IMR-90 (cell line): Measurements from ENCODE around the gene SKIC3. TPM values are rescaled to one million over a fixed set of nuclear protein-coding genes. Genes with fewer than 3 reads are reported as not detected.

Experiments used
- ATAC-seq: fragments of 200-7000 bp; cut with Tn5 transposase; 2 replicates; pipeline ENCODE4 v1.9.1; 2020; ENCODE audit warnings: low read depth, mild to moderate bottlenecking, moderate library complexity
- BruUV-seq: library from RNA; stranded (reverse); fragments of 400-500 nt; replicated peaks from 2 replicates; lab custom pipeline; 2021; lab: Mats Ljungman, UMichigan
- CTCF ChIA-PET: fragments of 300-600 bp; formaldehyde crosslinking; extraction: SDS; loops from one replicate; lab custom pipeline; 2021; ENCODE audit warnings: antibody characterized with exemption; lab: Yijun Ruan, JAX
- POLR2A ChIA-PET: fragments of 300-600 bp; sonication (Branson Sonifier 250); formaldehyde crosslinking; loops from one replicate; lab custom pipeline; 2022; ENCODE audit warnings: antibody characterized with exemption; ENCODE audit not compliant: unreplicated experiment; lab: Charles Lee
- DNase-seq: peaks from one replicate; pipeline ENCODE4 v3.0.0; 2013
- H2AFZ ChIP-seq: replicated peaks from 2 replicates; pipeline ENCODE3; 2013; ENCODE audit warnings: low read length, mild to moderate bottlenecking; ENCODE audit not compliant: poor library complexity
- H2AK5ac ChIP-seq: 2 replicates; pipeline ENCODE4 v1.6.1; 2013; ENCODE audit warnings: low read depth, low read length, inconsistent platforms
- H2AK9ac ChIP-seq: replicated peaks from 2 replicates; pipeline ENCODE3; 2013; ENCODE audit warnings: mild to moderate bottlenecking, low read depth, low read length, moderate library complexity; ENCODE audit not compliant: poor library complexity
- H2BK120ac ChIP-seq: 2 replicates; pipeline ENCODE4 v1.6.1; 2013; ENCODE audit warnings: low read depth, low read length, inconsistent platforms
- H2BK15ac ChIP-seq: 3 replicates; pipeline ENCODE4 v1.6.1; 2013; ENCODE audit warnings: low read depth, low read length, inconsistent platforms
- H2BK20ac ChIP-seq: 2 replicates; pipeline ENCODE4 v1.6.1; 2013; ENCODE audit warnings: low read depth, mild to moderate bottlenecking, inconsistent platforms, low read length, moderate library complexity
- H2BK5ac ChIP-seq: 2 replicates; pipeline ENCODE4 v1.6.1; 2013; ENCODE audit warnings: mild to moderate bottlenecking, low read depth, low read length, inconsistent platforms; ENCODE audit not compliant: poor library complexity, severe bottlenecking
- H3K14ac ChIP-seq: replicated peaks from 2 replicates; pipeline ENCODE4 v1.6.1; 2013; ENCODE audit warnings: low read depth, low read length, inconsistent platforms
- H3K18ac ChIP-seq: 2 replicates; pipeline ENCODE4 v1.6.1; 2013; ENCODE audit warnings: low read depth, low read length, control low read depth
- H3K23ac ChIP-seq: 2 replicates; pipeline ENCODE4 v1.6.1; 2013; ENCODE audit warnings: low read depth, low read length, inconsistent platforms
- H3K27ac ChIP-seq: 2 replicates; pipeline ENCODE4 v1.5.1; 2013; ENCODE audit warnings: mild to moderate bottlenecking, control low read depth, low read length; ENCODE audit not compliant: insufficient read depth
- H3K27me3 ChIP-seq: 2 replicates; pipeline ENCODE4 v1.6.1; 2013; ENCODE audit warnings: low read length; ENCODE audit not compliant: control insufficient read depth, insufficient read depth
- H3K36me3 ChIP-seq: 2 replicates; pipeline ENCODE4 v1.6.1; 2013; ENCODE audit warnings: low read length, mixed read lengths; ENCODE audit not compliant: control insufficient read depth, insufficient read depth
- H3K4ac ChIP-seq: 2 replicates; pipeline ENCODE4 v1.6.1; 2013; ENCODE audit warnings: low read depth, low read length, inconsistent platforms
- H3K4me1 ChIP-seq: 2 replicates; pipeline ENCODE4 v1.6.1; 2013; ENCODE audit warnings: low read length, mixed read lengths; ENCODE audit not compliant: control insufficient read depth, insufficient read depth
- H3K4me2 ChIP-seq: 2 replicates; pipeline ENCODE4 v1.6.1; 2013; ENCODE audit warnings: low read depth, mild to moderate bottlenecking, control low read depth, low read length, moderate library complexity
- H3K4me3 ChIP-seq: 2 replicates; pipeline ENCODE4 v1.5.1; 2013; ENCODE audit warnings: low read depth, mild to moderate bottlenecking, control low read depth, low read length, moderate library complexity; ENCODE audit not compliant: insufficient read depth
- H3K56ac ChIP-seq: 2 replicates; pipeline ENCODE4 v1.6.1; 2013; ENCODE audit warnings: low read length, inconsistent platforms; ENCODE audit not compliant: insufficient read depth; ENCODE audit errors: extremely low read depth
- H3K79me1 ChIP-seq, 2 experiments: 2 replicates each; pipeline ENCODE4 v1.6.1; 2013; ENCODE audit warnings: low read length in 2 of 2, inconsistent platforms in 1 of 2, low read depth in 1 of 2
- H3K9ac ChIP-seq: 2 replicates; pipeline ENCODE4 v1.6.1; 2013; ENCODE audit warnings: low read depth, low read length, control low read depth
- H3K9me1 ChIP-seq: 2 replicates; pipeline ENCODE4 v1.6.1; 2013; ENCODE audit warnings: low read length, inconsistent platforms; ENCODE audit not compliant: insufficient read depth
- H3K9me3 ChIP-seq: 2 replicates; pipeline ENCODE4 v1.6.1; 2013; ENCODE audit warnings: low read length; ENCODE audit not compliant: control insufficient read depth, insufficient read depth
- H4K20me1 ChIP-seq: 2 replicates; pipeline ENCODE4 v1.6.1; 2013; ENCODE audit warnings: low read length, inconsistent platforms; ENCODE audit not compliant: insufficient read depth
- H4K5ac ChIP-seq: 2 replicates; pipeline ENCODE4 v1.6.1; 2013; ENCODE audit warnings: mild to moderate bottlenecking, low read depth, low read length, control low read depth
- H4K8ac ChIP-seq, 2 experiments: 2 replicates each; pipeline ENCODE4 v1.6.1; 2013; ENCODE audit warnings: low read depth in 2 of 2, low read length in 2 of 2, control low read depth in 1 of 2, inconsistent platforms in 1 of 2
- H4K91ac ChIP-seq: 2 replicates; pipeline ENCODE4 v1.6.1; 2013; ENCODE audit warnings: low read depth, low read length, inconsistent platforms; ENCODE audit not compliant: insufficient read depth
- BHLHE40 ChIP-seq: fragments of 150-350 bp; IDR thresholded peaks from 2 replicates; pipeline ENCODE4 v1.6.1; 2016; ENCODE audit warnings: mild to moderate bottlenecking, low read depth, low read length
- CEBPB ChIP-seq: IDR thresholded peaks from 2 replicates; pipeline ENCODE4 v1.6.1; 2012; ENCODE audit warnings: low read depth, low read length, improper control_type of control experiment
- CHD1 ChIP-seq: IDR thresholded peaks from 2 replicates; pipeline ENCODE4 v1.6.1; 2012; ENCODE audit warnings: low read depth, low read length, improper control_type of control experiment
- CTCF ChIP-seq: conservative IDR thresholded peaks from 2 replicates; pipeline ENCODE4 v1.5.1; 2012; ENCODE audit warnings: mild to moderate bottlenecking, low read depth, low read length, improper control_type of control experiment
- ELK1 ChIP-seq: fragments of 150-350 bp; IDR thresholded peaks from 2 replicates; pipeline ENCODE4 v1.6.1; 2016; ENCODE audit warnings: low read depth, mild to moderate bottlenecking, low read length, moderate library complexity, borderline replicate concordance
- FOS ChIP-seq: fragments of 150-350 bp; IDR thresholded peaks from 2 replicates; pipeline ENCODE4 v1.6.1; 2016; ENCODE audit warnings: low read depth, low read length
- MAFK ChIP-seq: IDR thresholded peaks from 2 replicates; pipeline ENCODE4 v1.6.1; 2012; ENCODE audit warnings: low read depth, low read length, improper control_type of control experiment
- MAZ ChIP-seq: IDR thresholded peaks from 2 replicates; pipeline ENCODE4 v1.6.1; 2012; ENCODE audit warnings: low read depth, mild to moderate bottlenecking, low read length, improper control_type of control experiment, moderate library complexity, borderline replicate concordance
- MXI1 ChIP-seq: IDR thresholded peaks from 2 replicates; pipeline ENCODE4 v1.6.1; 2012; ENCODE audit warnings: low read depth, mild to moderate bottlenecking, low read length, moderate library complexity, borderline replicate concordance
- NFE2L2 ChIP-seq: fragments of 150-350 bp; IDR thresholded peaks from 2 replicates; pipeline ENCODE4 v1.6.1; 2016; ENCODE audit warnings: low read depth, mild to moderate bottlenecking, low read length
- POLR2A ChIP-seq: IDR thresholded peaks from 2 replicates; pipeline ENCODE4 v1.6.1; 2012; ENCODE audit warnings: mild to moderate bottlenecking, low read depth, low read length
- RAD21 ChIP-seq: IDR thresholded peaks from 2 replicates; pipeline ENCODE4 v1.6.1; 2012; ENCODE audit warnings: low read length, improper control_type of control experiment
- RCOR1 ChIP-seq: IDR thresholded peaks from 2 replicates; pipeline ENCODE4 v1.6.1; 2012; ENCODE audit warnings: mild to moderate bottlenecking, low read length, improper control_type of control experiment; ENCODE audit not compliant: insufficient replicate concordance
- RFX5 ChIP-seq: IDR thresholded peaks from 2 replicates; pipeline ENCODE4 v1.8.0; 2012; ENCODE audit warnings: low read depth, mild to moderate bottlenecking, low read length, moderate library complexity
- SMC3 ChIP-seq: fragments of 150-350 bp; IDR thresholded peaks from 2 replicates; pipeline ENCODE4 v1.6.1; 2016; ENCODE audit warnings: low read depth, mild to moderate bottlenecking, antibody characterized with exemption, low read length, moderate library complexity
- USF2 ChIP-seq: fragments of 150-350 bp; IDR thresholded peaks from 2 replicates; pipeline ENCODE4 v1.6.1; 2017; ENCODE audit warnings: mild to moderate bottlenecking, antibody characterized with exemption, low read length, low read depth
- WGBS, 2 experiments: methylation state at CpG; one replicate each; pipeline versions ENCODE4 v1.1.5 to v1.1.7; 2013; ENCODE audit warnings: missing lambda C conversion rate in 2 of 2; ENCODE audit not compliant: insufficient read length in 1 of 2; ENCODE audit errors: extremely low coverage in 2 of 2; 5-methylcytosine and 5-hydroxymethylcytosine counted together
- dilution Hi-C: fragments of 300-500 bp; cut with HindIII; formaldehyde crosslinking; loops from one replicate; pipeline ENCODE4 v1.14.3; 2018; ENCODE audit warnings: low sequenced_read_pairs; ENCODE audit not compliant: unreplicated experiment
- in situ Hi-C: fragments of 300-500 bp; cut with MboI; formaldehyde crosslinking; loops from 3 replicates; pipeline ENCODE4 v1.14.3; 2019; ENCODE audit warnings: low sequenced_read_pairs, inconsistent platforms, mixed read lengths
- intact Hi-C: fragments of 100-400 bp; cut with micrococcal nuclease; formaldehyde crosslinking; loops from 2 replicates; pipeline ENCODE4 v1.10.0; 2022
- polyA plus RNA-seq, 3 experiments: library from polyadenylated mRNA; depleted of rRNA; stranded (reverse); fragments of >200 nt; gene quantifications; 2 replicates each; pipeline ENCODE4 v1.2.3, GENCODE V29; 2012; ENCODE audit warnings: low replicate concordance in 1 of 3
- total RNA-seq: library from RNA; depleted of rRNA; stranded (reverse); fragments of >200 nt; gene quantifications from 2 replicates; pipeline ENCODE4 v1.2.3, GENCODE V29; 2012

The SKIC3 gene
- total and polyA plus RNA-seq, 2 of the 4 experiments (the other 2 are of a cell fraction): 47.1 to 145 TPM

DNA sequence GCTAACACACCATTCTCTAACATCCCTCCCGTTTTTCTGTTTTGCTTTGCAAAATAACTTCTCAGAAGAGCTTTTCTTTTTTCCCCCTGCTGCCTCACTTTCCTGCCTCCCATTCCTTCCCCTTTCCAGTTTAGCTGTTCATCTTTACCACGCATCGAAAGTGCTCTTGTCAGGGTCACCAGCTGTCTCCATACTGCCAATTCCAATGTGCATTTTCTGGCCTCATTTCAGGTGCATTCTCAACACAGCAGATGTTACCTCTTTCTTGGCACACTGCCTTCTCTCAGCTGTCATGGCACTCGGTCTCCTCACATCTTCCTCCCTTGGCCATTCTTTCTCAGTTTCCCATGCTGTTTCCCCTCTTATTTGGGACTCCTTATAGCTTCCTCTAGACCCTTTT is 9.7 kb upstream of the SKIC3 start:
- peak overlapping the region; percentile 3; the same call in 1 of the 2 replicates for H3K18ac ChIP-seq
- peak overlapping the region; percentile 95 for H2BK5ac ChIP-seq
- peak overlapping the region; percentile 75; the same call in 1 of the 2 replicates for H4K5ac ChIP-seq
- H3K4me3 ChIP-seq: no peak overlapping the region
- H3K23ac ChIP-seq: peak overlapping the region; percentile 66; the same call in 1 of the 2 replicates
- no peaks in the 10 kb centered on the region for H3K9me3 ChIP-seq
- H3K14ac ChIP-seq: peak overlapping the region; percentile 70
- ChIA-PET POLR2A (no interaction called here), CTCF (no interaction called here)
- H2BK120ac ChIP-seq: peak overlapping the region; percentile 77; the same call in 1 of the 2 replicates
- TF ChIP-seq BHLHE40: no peak
- no peak for TF ChIP-seq MAZ
- no peak for TF ChIP-seq USF2
- TF ChIP-seq MXI1: no peak
- no peak for TF ChIP-seq SMC3
- TF ChIP-seq CEBPB: no peak
- TF ChIP-seq CHD1: no peak
- no peak for TF ChIP-seq FOS
- TF ChIP-seq CTCF: no peak
- no peak for TF ChIP-seq RFX5
- no peak for TF ChIP-seq RAD21
- TF ChIP-seq RCOR1: no peak
- TF ChIP-seq POLR2A: no peak
- no peak for TF ChIP-seq ELK1
- TF ChIP-seq MAFK: no peak
- TF ChIP-seq NFE2L2: no peak
- BruUV-seq: no TSS peak
- H4K20me1 ChIP-seq: no peaks in the 10 kb centered on the region
- dilution Hi-C loops: no loop called here
- DNase-seq: no peak
- in situ Hi-C loops: no loop called here
- H3K27ac ChIP-seq: no peak overlapping the region
- WGBS, 2 experiments: 65 to 100% methylated on average over 1 to 4 of the region's 4 CpGs
- no peaks in the 10 kb centered on the region for H3K27me3 ChIP-seq
- peak overlapping the region; percentile 72 for H4K91ac ChIP-seq
- H2AK5ac ChIP-seq: peak overlapping the region; percentile 96
- peaks cover 6% of the 10 kb centered on the region; the same call in 1 of the 2 replicates for H3K4me1 ChIP-seq
- H2AK9ac ChIP-seq: no peak overlapping the region
- no peak overlapping the region for H3K4me2 ChIP-seq
- H3K9ac ChIP-seq: no peak overlapping the region
- peaks cover 5% of the 10 kb centered on the region for H3K36me3 ChIP-seq
- no peak for ATAC-seq
- H2AFZ ChIP-seq: peak overlapping the region; percentile 12
- H2BK15ac ChIP-seq: peak overlapping the region; percentile 27; the same call in 2 of the 3 replicates
- H3K4ac ChIP-seq: peak overlapping the region; percentile 91
- H3K79me1 ChIP-seq: peaks cover 21 to 44% of the 10 kb centered on the region in 2 experiments
- H3K56ac ChIP-seq: no peak overlapping the region
- peak overlapping the region; percentile 82; the same call in 1 of the 2 replicates for H2BK20ac ChIP-seq
- peaks cover 8% of the 10 kb centered on the region; the same call in 1 of the 2 replicates for H3K9me1 ChIP-seq
- peak overlapping the region in 1 of 2 experiments; percentile 66; a peak in 2 of 4 replicates for H4K8ac ChIP-seq
- intact Hi-C loops: no loop called here
